Left cardiac atrium (tissue), 4 donors: ENCODE measurements around the gene LINGO4. TPM values are rescaled to one million over a fixed set of nuclear protein-coding genes. Genes with fewer than 3 reads are reported as not detected.

Experiments
- ATAC-seq, 2 donors: fragments of 200-7000 bp; cut with Tn5 transposase; one replicate each; pipeline ENCODE4 v1.9.1; 2020; ENCODE audit warnings: mild to moderate bottlenecking in 2 of 2, moderate library complexity in 2 of 2
- DNase-seq: peaks from one replicate; pipeline ENCODE4 v3.0.0-alpha.2; 2020
- intact Hi-C, 2 donors: fragments of 100-400 bp; cut with DNase I; formaldehyde crosslinking; loops; one replicate each; pipeline versions ENCODE4 v1.14.1 to v1.15.1; 2022 to 2023
- total RNA-seq, 2 donors: library from RNA; stranded (reverse); fragmentation: NEBNext Ultra II Directional; extraction: Animal tissue kit (Norgen Biotek cat#: 25700); gene quantifications; one replicate each; pipeline ENCODE4 v1.2.1, GENCODE V29; 2021
- donor health status: DM: no; HTN: yes; CAD: no.
- donor health status: DM: no; HTN: yes; CAD: no; lungs with severe emphysema.
- donor health status: DM: yes; HTN: yes; CAD: no.
- donor health status: Dilated cardiomyopathy.

The LINGO4 gene
- total RNA-seq, 2 donors from 2014 or later: 0.29 TPM; not detected in 1

GRCh38 chr1:151819227-151819835, 14.1 kb upstream of the LINGO4 start:
- intact Hi-C loops: no loop called here
- ATAC-seq (no peak), DNase-seq (no peak)

- intact Hi-C loops: no loop called here
- ATAC-seq: no peak
These were observed 12.1 kb upstream of the LINGO4 start for GRCh38 chr1:151817353-151817730.

GRCh38 chr1:151816548-151817352, 11.5 kb upstream of the LINGO4 start:
- ATAC-seq (no peak), DNase-seq (no peak)
- intact Hi-C loops: no loop called here

More at GRCh38 chr1:151817353-151817730, 12.1 kb upstream of the LINGO4 start:
- no peak for DNase-seq

GRCh38 chr1:151815716-151816327, 10.6 kb upstream of the LINGO4 start:
- intact Hi-C loops: no loop called here
- DNase-seq (no peak), ATAC-seq (peak in 1 of 2 donors; percentile 25)

- no peak for DNase-seq
- ATAC-seq: no peak
- intact Hi-C loops: no loop called here
These were observed 9.8 kb upstream of the LINGO4 start for GRCh38 chr1:151814971-151815545.

- intact Hi-C loops: no loop called here
- ATAC-seq (no peak), DNase-seq (no peak)
These were observed 9.2 kb upstream of the LINGO4 start for GRCh38 chr1:151814426-151814825.

GRCh38 chr1:151813271-151813977, 8.2 kb upstream of the LINGO4 start:
- DNase-seq (no peak), ATAC-seq (no peak)
- intact Hi-C loops: no loop called here

- DNase-seq: no peak
- intact Hi-C loops: no loop called here
- no peak for ATAC-seq
These were observed 6.0 kb upstream of the LINGO4 start for GRCh38 chr1:151811181-151811580.

GRCh38 chr1:151809985-151810556, 4.9 kb upstream of the LINGO4 start:
- ATAC-seq (no peak), DNase-seq (no peak)
- intact Hi-C loops: no loop called here

GRCh38 chr1:151809290-151809984, 4.2 kb upstream of the LINGO4 start:
- intact Hi-C loops: no loop called here
- DNase-seq (no peak), ATAC-seq (peak in 1 of 2 donors; percentile 69)

- intact Hi-C loops: no loop called here
- DNase-seq (no peak), ATAC-seq (no peak)
These were observed 2.5 kb upstream of the LINGO4 start for GRCh38 chr1:151807766-151808165.

GRCh38 chr1:151807131-151807530, 1.9 kb upstream of the LINGO4 start:
- intact Hi-C loops: no loop called here
- no peak for ATAC-seq
- no peak for DNase-seq

GRCh38 chr1:151806170-151806569, 951 bp upstream of the LINGO4 start:
- ATAC-seq (no peak), DNase-seq (no peak)
- intact Hi-C loops: no loop called here

GRCh38 chr1:151803915-151804314, 1.3 kb downstream of the LINGO4 start:
- DNase-seq: no peak
- ATAC-seq: no peak
- intact Hi-C loops: no loop called here

- intact Hi-C loops: no loop called here
- ATAC-seq (no peak), DNase-seq (no peak)
These were observed 2.1 kb downstream of the LINGO4 start for GRCh38 chr1:151803164-151803563.

GRCh38 chr1:151802372-151802771, 2.8 kb downstream of the LINGO4 start:
- intact Hi-C loops: no loop called here
- DNase-seq (no peak), ATAC-seq (no peak)

- DNase-seq: no peak
- intact Hi-C loops: no loop called here
- ATAC-seq: peak in 1 of 2 donors; percentile 17
These were observed 3.4 kb downstream of the LINGO4 start for GRCh38 chr1:151801846-151802245.

GRCh38 chr1:151801310-151801820, 3.9 kb downstream of the LINGO4 start:
- no peak for ATAC-seq
- DNase-seq: no peak
- intact Hi-C loops: no loop called here
